H1 (cell line): ENCODE results near the gene MGRN1. TPM values are rescaled to one million over a fixed set of nuclear protein-coding genes. Genes with fewer than 3 reads are reported as not detected.

ENCODE experiments used
- polyA plus RNA-seq, 7 experiments: library from polyadenylated mRNA; depleted of rRNA in 3 of 7; stranded (reverse) in 5 of 7; unstranded in 2 of 7; fragments of >200 nt in 5 of 7; fragments of 200-250 nt in 2 of 7; gene quantifications; 1 replicate in 5 of 7; 2 replicates in 1 of 7; 4 replicates in 1 of 7; pipeline versions ENCODE4 v1.2.1 to v1.2.3, GENCODE V29; 2011 to 2013; ENCODE audit warnings: missing spikeins in 2 of 7, mixed read lengths in 2 of 7
- total RNA-seq: library from RNA; stranded (reverse); fragmentation: NEBNext Ultra II Directional; extraction: Animal tissue kit (Norgen Biotek cat#: 25700); gene quantifications from 2 replicates; pipeline ENCODE4 v1.2.1, GENCODE V29; 2021
- TF ChIP-seq, protein P1 (sequence below): IDR thresholded peaks from 2 replicates; pipeline ENCODE4 v1.6.1; 2011; ENCODE audit warnings: low read depth, mild to moderate bottlenecking, low read length; ENCODE audit not compliant: insufficient read depth

MGRN1 gene
- total and polyA plus RNA-seq, 2 of the 8 experiments (the other 6 are each of a cell fraction or from before 2014, with no cell fraction given): 15.0 to 82.3 TPM

DNA sequence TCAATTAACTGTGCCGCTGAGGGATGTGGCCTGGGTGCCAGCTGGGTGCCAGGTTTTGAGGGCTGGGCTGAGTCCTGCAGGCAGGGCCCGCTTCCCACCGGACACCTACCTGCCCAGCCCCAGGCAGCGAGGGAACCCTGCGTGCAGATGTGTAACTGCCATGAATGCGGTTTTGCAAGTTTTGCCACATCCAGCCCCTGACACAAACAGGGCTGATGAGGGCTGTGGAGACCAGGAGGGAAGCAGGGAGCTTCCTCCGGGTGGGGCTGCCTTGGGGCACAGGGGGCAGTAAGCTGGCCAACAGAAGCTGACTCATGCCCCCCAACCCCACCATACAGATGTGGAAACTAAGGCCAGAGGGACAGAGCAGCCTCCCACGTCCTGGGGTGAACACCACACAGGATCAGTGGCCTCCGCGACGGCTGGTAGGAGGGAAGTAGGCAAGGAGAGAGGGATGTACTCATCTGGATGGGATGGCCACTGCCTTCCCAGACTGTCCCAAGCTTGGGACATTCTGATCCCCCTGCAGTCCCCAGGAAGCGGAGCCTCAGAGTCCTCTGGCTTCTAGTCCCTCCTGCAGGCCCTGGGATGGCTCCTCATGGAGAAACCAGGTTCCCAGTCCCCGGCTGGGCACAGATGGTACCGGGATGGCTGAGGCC, 11.5 kb upstream of the MGRN1 start (continued):
- TF ChIP-seq, protein P1, sequence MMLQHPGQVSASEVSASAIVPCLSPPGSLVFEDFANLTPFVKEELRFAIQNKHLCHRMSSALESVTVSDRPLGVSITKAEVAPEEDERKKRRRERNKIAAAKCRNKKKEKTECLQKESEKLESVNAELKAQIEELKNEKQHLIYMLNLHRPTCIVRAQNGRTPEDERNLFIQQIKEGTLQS: no peak
